GM12801 (cell line): Measurements from ENCODE around the gene KMT5C.

Experiments
- TF ChIP-seq, protein P1 (sequence below): IDR thresholded peaks from one replicate; pipeline ENCODE4 v1.5.1; 2011; ENCODE audit warnings: control low read depth; ENCODE audit not compliant: insufficient read length; ENCODE audit errors: extremely low read depth

The KMT5C gene

DNA sequence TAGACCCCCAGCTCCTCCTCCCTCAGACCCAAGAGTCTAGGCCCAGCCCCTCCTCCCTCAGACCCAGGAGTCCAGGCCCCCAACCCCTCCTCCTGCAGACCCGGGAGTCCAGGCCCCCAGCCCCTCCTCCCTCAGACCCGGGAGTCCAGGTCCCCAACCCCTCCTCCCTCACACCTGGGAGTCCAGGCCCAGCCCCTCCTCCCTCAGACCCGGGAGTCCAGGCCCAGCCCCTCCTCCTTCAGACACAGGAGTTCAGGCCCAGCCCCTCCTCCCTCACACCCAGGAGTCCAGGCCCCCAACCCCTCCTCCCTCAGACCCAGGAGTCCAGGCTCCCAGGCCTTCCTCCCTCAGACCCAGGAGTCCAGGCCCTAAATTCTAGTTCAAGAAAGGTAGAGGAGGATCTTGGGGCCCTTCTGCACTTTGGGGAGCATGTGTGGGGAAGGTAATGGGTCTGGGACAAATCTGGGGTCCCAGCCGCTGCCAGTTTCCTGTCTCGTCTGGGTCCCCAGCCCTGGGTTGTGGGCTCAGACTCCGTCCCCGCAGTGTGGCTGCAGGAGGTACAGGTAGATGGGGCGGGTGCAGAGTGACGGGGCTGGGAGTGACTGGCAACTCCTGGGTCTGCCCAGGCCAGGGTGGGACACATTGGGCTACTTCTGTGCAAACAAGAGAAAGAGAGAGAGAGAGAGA is 33.8 kb downstream of the KMT5C start:
- TF ChIP-seq, protein P1, sequence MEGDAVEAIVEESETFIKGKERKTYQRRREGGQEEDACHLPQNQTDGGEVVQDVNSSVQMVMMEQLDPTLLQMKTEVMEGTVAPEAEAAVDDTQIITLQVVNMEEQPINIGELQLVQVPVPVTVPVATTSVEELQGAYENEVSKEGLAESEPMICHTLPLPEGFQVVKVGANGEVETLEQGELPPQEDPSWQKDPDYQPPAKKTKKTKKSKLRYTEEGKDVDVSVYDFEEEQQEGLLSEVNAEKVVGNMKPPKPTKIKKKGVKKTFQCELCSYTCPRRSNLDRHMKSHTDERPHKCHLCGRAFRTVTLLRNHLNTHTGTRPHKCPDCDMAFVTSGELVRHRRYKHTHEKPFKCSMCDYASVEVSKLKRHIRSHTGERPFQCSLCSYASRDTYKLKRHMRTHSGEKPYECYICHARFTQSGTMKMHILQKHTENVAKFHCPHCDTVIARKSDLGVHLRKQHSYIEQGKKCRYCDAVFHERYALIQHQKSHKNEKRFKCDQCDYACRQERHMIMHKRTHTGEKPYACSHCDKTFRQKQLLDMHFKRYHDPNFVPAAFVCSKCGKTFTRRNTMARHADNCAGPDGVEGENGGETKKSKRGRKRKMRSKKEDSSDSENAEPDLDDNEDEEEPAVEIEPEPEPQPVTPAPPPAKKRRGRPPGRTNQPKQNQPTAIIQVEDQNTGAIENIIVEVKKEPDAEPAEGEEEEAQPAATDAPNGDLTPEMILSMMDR, result no peak

DNA sequence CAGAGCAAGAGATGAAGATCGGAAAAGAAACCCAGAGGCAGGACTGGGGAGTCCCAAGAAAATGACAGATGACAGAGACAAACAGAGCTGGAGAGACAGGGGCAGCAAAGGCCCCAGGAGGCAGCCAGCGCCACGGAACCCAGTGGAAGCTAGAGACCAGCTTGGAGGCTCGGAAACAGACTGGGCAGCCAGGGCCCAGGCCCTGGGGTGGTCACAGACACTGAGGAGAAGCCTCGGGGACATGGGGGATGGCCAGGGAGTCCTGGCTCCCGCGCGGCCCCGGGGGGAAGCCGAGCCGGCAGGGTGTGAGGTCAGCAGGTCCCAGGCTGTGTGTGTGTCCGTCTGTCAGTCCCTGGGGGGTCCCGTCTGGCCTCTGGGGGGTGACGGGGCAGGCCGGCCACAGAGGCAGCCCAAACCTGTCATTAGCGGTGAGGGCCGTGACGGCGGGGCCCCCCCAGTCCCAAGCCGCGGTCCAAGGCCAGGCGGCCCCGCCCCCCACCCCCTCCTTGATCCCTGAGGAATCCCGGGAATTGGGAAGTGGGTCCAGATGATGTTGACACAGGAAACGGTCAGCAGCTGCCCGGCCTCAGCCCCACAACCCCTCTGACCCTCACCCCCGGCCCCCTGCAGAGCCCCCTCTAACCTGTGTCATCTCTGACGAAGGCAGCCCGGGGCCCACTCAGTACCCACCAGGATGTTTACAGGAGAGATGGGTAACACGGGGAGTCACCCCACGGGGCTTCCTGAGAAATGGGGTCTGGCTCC is 34.5 kb downstream of the KMT5C start:
- TF ChIP-seq, protein P1, result no peak

DNA sequence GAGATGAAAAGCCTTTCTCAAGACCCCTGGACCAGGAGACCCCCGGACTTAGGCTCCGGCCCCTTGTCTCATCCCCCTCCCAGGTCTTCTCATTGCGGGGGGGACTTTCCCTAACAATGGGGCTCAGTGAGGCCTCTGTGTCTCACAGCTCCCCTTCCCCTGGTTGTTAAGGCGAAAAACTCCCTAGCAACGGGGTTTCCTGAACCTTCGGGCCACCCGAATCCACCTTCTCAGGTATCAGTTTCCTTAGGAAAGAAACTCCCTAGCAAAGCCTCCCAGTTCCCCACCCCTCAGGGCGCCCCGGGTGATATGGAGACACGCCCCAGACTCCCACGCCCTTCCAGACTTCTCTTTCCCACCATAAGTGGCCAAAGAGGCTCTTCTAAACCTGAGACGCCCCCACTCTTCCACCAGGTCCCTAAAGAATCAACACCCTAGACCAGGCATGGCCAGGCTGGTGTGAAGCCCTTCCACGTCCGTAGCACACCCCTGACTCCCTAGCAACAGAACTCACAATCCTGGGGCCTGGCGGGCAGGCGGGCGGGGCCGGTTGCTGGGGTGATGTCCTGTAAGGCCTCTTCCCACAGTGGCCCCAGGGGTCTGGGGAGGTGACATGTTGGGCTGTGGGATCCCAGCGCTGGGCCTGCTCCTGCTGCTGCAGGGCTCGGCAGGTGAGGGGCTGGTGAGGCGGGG is 36.7 kb downstream of the KMT5C start, which contains the start of gene TMEM190:
Gene TMEM190, plus strand, starts transcription at position 586 of the 693 bp plus-strand sequence. Its CDS starts 28 bp downstream, at position 614.
- TF ChIP-seq, protein P1, result no peak

DNA sequence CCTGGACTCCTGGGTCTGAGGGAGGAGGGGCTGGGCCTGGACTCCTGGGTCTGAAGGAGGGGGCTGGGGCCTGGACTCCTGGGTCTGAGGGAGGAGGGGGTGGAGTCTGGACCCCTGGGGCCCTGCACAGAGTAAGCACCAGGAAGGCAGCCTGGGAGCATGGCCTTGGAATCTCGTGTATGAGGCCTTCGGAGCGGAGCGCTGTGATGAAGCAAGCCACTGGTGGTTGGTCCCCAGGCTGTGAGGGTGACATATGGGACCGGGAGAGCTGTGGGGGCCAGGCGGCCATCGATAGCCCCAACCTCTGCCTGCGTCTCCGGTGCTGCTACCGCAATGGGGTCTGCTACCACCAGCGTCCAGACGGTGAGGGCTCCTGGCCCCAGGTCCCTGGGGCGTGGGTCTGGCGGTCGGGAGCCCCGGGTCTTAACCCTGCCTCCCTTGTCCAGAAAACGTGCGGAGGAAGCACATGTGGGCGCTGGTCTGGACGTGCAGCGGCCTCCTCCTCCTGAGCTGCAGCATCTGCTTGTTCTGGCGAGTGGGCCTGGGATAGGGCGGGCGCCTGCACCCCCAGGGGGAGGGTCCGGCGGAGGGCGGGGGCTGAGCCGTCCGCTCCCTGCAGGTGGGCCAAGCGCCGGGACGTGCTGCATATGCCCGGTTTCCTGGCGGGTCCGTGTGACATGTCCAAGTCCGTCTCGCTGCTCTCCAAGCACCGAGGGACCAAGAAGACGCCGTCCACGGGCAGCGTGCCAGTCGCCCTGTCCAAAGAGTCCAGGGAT is 37.9 kb downstream of the KMT5C start:
- TF ChIP-seq, protein P1, result no peak

- TF ChIP-seq, protein P1, result no peak
Observed at GRCh38 chr19:55379174-55379573, 39.5 kb downstream of the KMT5C start.

GRCh38 chr19:55382013-55382412 is 42.3 kb downstream of the KMT5C start:
- TF ChIP-seq, protein P1, result no peak
